Esophagus muscularis mucosa (tissue), 4 donors: Measurements from ENCODE around the gene POLG. TPM values are rescaled to one million over a fixed set of nuclear protein-coding genes. Genes with fewer than 3 reads are reported as not detected.

ENCODE experiments used
- DNase-seq: peaks from one replicate; pipeline ENCODE4 v3.0.0-alpha.2; 2017; ENCODE audit errors: extremely low spot score
- H3K27ac ChIP-seq, 4 donors: fragments of 200-600 bp; sonication (generic); replicated peaks in 1 of 4; 1 replicate in 3 of 4; 2 replicates in 1 of 4; pipeline ENCODE4 v1.5.1; 2016 to 2019; ENCODE audit warnings: mild to moderate bottlenecking in 1 of 4
- H3K27me3 ChIP-seq, 4 donors: fragments of 200-600 bp; sonication (generic); one replicate each; pipeline versions ENCODE4 v1.5.1 to v1.6.0; 2016 to 2019
- H3K36me3 ChIP-seq, 4 donors: fragments of 200-600 bp; sonication (generic); one replicate each; pipeline ENCODE4 v1.5.1; 2016 to 2019
- H3K4me1 ChIP-seq, 4 donors: fragments of 200-600 bp; sonication (generic); one replicate each; pipeline ENCODE4 v1.5.1; 2016 to 2019
- H3K4me3 ChIP-seq, 4 donors: fragments of 200-600 bp; sonication (generic); 1 replicate in 2 of 4; 2 replicates in 2 of 4; pipeline ENCODE4 v1.5.1; 2016 to 2019; ENCODE audit warnings: mild to moderate bottlenecking in 4 of 4, moderate library complexity in 1 of 4
- H3K9me3 ChIP-seq, 4 donors: fragments of 200-600 bp; sonication (generic); 1 replicate in 3 of 4; 2 replicates in 1 of 4; pipeline ENCODE4 v1.5.1; 2016 to 2019
- CTCF ChIP-seq, 3 experiments: fragments of 200-600 bp in 2 of 3; fragments of 450-650 bp in 1 of 3; sonication (generic) in 2 of 3; IDR thresholded peaks; one replicate each; pipeline ENCODE4 v1.5.1; 2017 to 2019; ENCODE audit warnings: antibody characterized with exemption in 3 of 3, mild to moderate bottlenecking in 2 of 3, moderate library complexity in 1 of 3
- EP300 ChIP-seq: sonication (generic); formaldehyde crosslinking; IDR thresholded peaks from one replicate; pipeline ENCODE4 v1.6.1; 2017; ENCODE audit warnings: antibody characterized with exemption
- POLR2A ChIP-seq: fragments of 450-650 bp; IDR thresholded peaks from one replicate; pipeline ENCODE4 v1.6.1; 2017; ENCODE audit warnings: antibody characterized with exemption, moderate library complexity, mild to moderate bottlenecking, low read depth
- POLR2AphosphoS5 ChIP-seq, 2 donors: sonication (generic); formaldehyde crosslinking; IDR thresholded peaks; one replicate each; pipeline ENCODE4 v1.6.1; 2017; ENCODE audit warnings: antibody characterized with exemption in 2 of 2
- WGBS: methylation state at CpG from one replicate; pipeline ENCODE4 v1.1.5; 2018; 5-methylcytosine and 5-hydroxymethylcytosine counted together
- intact Hi-C: fragments of 100-400 bp; cut with DNase I; formaldehyde crosslinking; loops from one replicate; pipeline ENCODE4 v1.15.1; 2023
- total RNA-seq, 4 donors: library from RNA; depleted of rRNA; stranded (reverse); fragments of >200 nt; gene quantifications; one replicate each; pipeline versions ENCODE4 v1.1.0 to v1.2.1, GENCODE V29; 2016

The POLG gene
- total RNA-seq, 4 donors from 2014 or later = 51.0 to 86.0 (median 66.7) TPM

- no peak for TF ChIP-seq POLR2AphosphoS5 (IDR thresholded peaks at IDR 0.05)
- TF ChIP-seq EP300 = no peak
- TF ChIP-seq CTCF (IDR thresholded peaks at IDR 0.05) = no peak
- no peak for TF ChIP-seq POLR2A
- H3K9me3 ChIP-seq = no peaks in the 10 kb centered on the region
- DNase-seq = no peak
- H3K27me3 ChIP-seq = peaks cover 0 to 97% (median 55%) of the 10 kb centered on the region in 4 donors
- peak overlapping the region in 3 of 4 donors; percentile 35 to 50 (median 45) for H3K4me3 ChIP-seq
- H3K27ac ChIP-seq = no peak overlapping the region
- intact Hi-C loops = no loop called here
- H3K36me3 ChIP-seq = no peaks in the 10 kb centered on the region
- WGBS = 14% methylated on average over 13 of the region's 30 CpGs
- H3K4me1 ChIP-seq = peaks cover 17 to 21% (median 18%) of the 10 kb centered on the region in 4 donors
Measured at GRCh38 chr15:89377842-89378295, 43.2 kb upstream of the POLG start.

- no peak for DNase-seq
Measured at GRCh38 chr15:89377024-89377841, 42.6 kb upstream of the POLG start.

GRCh38 chr15:89376388-89376787, 41.8 kb upstream of the POLG start:
- 41% methylated on average over 2 of the region's 2 CpGs for WGBS
- intact Hi-C loops = no loop called here

More at GRCh38 chr15:89377024-89377841, 42.6 kb upstream of the POLG start:
- 21% methylated on average over 21 of the region's 31 CpGs for WGBS
- no peak overlapping the region for H3K4me3 ChIP-seq
- intact Hi-C loops = no loop called here
- H3K9me3 ChIP-seq = no peaks in the 10 kb centered on the region
- H3K27ac ChIP-seq = no peak overlapping the region
- peaks cover 0 to 98% (median 61%) of the 10 kb centered on the region in 4 donors for H3K27me3 ChIP-seq
- no peaks in the 10 kb centered on the region for H3K36me3 ChIP-seq
- H3K4me1 ChIP-seq = peaks cover 17 to 21% (median 18%) of the 10 kb centered on the region in 4 donors
- TF ChIP-seq EP300 (no peak), POLR2A (no peak), POLR2AphosphoS5 (IDR thresholded peaks at IDR 0.05) (no peak)

GRCh38 chr15:89375093-89376005, 40.7 kb upstream of the POLG start:
- H3K9me3 ChIP-seq = no peaks in the 10 kb centered on the region
- H3K36me3 ChIP-seq = no peaks in the 10 kb centered on the region
- intact Hi-C loops = no loop called here
- H3K4me3 ChIP-seq = no peak overlapping the region
- H3K4me1 ChIP-seq = peaks cover 24 to 40% (median 34%) of the 10 kb centered on the region in 4 donors
- H3K27me3 ChIP-seq = peaks cover 0 to 99% (median 77%) of the 10 kb centered on the region in 4 donors
- DNase-seq = no peak
- TF ChIP-seq CTCF (IDR thresholded peaks at IDR 0.05) (no peak), EP300 (no peak), POLR2AphosphoS5 (IDR thresholded peaks at IDR 0.05) (no peak), POLR2A (no peak)
- no peak overlapping the region for H3K27ac ChIP-seq
- WGBS = 10% methylated on average over 6 of the region's 9 CpGs

More at GRCh38 chr15:89376388-89376787, 41.8 kb upstream of the POLG start:
- Histone ChIP-seq H3K9me3 (no peaks in the 10 kb centered on the region), H3K27ac (no peak overlapping the region), H3K4me3 (no peak overlapping the region), H3K27me3 (peaks cover 0 to 99% (median 69%) of the 10 kb centered on the region in 4 donors), H3K36me3 (no peaks in the 10 kb centered on the region), H3K4me1 (peaks cover 17 to 29% (median 24%) of the 10 kb centered on the region in 4 donors)
- no peak for TF ChIP-seq EP300
- no peak for TF ChIP-seq POLR2A
- TF ChIP-seq POLR2AphosphoS5 (IDR thresholded peaks at IDR 0.05) = no peak
- DNase-seq = no peak

GRCh38 chr15:89374086-89374981, 39.7 kb upstream of the POLG start:
- Histone ChIP-seq H3K27ac (no peak overlapping the region), H3K36me3 (no peaks in the 10 kb centered on the region), H3K27me3 (peaks cover 0 to 99% (median 80%) of the 10 kb centered on the region in 4 donors), H3K9me3 (no peaks in the 10 kb centered on the region), H3K4me3 (no peak overlapping the region), H3K4me1 (peaks cover 24 to 41% (median 33%) of the 10 kb centered on the region in 4 donors)
- DNase-seq = no peak
- TF ChIP-seq POLR2AphosphoS5 (IDR thresholded peaks at IDR 0.05) (no peak), EP300 (no peak), CTCF (IDR thresholded peaks at IDR 0.05) (no peak), POLR2A (no peak)
- intact Hi-C loops = no loop called here
- WGBS = 32% methylated on average over 14 of the region's 14 CpGs
